ENCODE data around the gene MANSC4.

- TF ChIP-seq CTCF (conservative IDR thresholded peaks at IDR 0.05 in 1 of 2, IDR thresholded peaks at IDR 0.05 in 1 of 2; ENCODE audit: low read depth in 1 of 2, low read length in 2 of 2) (no peak), EZH2 (IDR thresholded peaks at IDR 0.05; ENCODE audit: low read length, missing control alignments) (no peak)
These were observed 25.2 kb downstream of the MANSC4 start for GRCh38 chr12:27754795-27755194.
